ENCODE data around the gene FUT7.

- TF ChIP-seq CTCF (IDR thresholded peaks at IDR 0.05; ENCODE audit: low read length) (no peak), EZH2 (IDR thresholded peaks at IDR 0.05; ENCODE audit: borderline replicate concordance, low read length) (no peak)
Observed at GRCh38 chr9:137052998-137053943, 21.4 kb upstream of the FUT7 start.
